HL-60/S4 treated with retinoic acid at 250 ng/mL for 4 days and 3 days (cell line): ENCODE data around the gene PALM3.

Experiments
- in situ Hi-C: fragments of 300-500 bp; cut with MboI; formaldehyde crosslinking; loops from 2 replicates; pipeline ENCODE4 v1.7.0; 2022; ENCODE audit warnings: low sequenced_read_pairs

The PALM3 gene

GRCh38 chr19:14061751-14062557 lies at the start of gene PALM3:
Gene PALM3 (minus strand): TSS chr19:14062076. CDS start chr19:14061980, 96 bp downstream.
- in situ Hi-C loops: loop anchor here (25.0 kb wide), 2 partner anchors 175 to 450 kb away; partner anchors contain the start of gene NANOS3

DNA sequence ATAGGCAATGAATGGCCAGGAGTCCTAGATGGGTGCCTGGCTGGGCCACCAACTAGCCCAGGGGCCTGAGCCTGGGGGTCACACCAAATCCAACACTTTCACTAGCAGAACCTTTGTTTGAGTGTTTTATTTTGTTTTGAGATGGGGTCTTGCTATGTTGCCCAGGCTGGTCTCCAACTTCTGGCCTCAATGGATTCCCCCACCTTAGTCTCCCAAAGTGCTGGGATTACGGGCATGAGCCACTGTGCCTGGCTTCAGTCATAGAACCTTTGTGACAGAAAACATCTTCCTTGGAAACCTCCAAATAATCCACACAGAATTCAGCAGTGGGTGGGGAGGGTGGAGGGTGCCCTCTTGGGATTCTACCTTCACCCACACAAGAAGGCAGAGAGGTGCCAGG lies 49.6 kb upstream of the PALM3 start:
- in situ Hi-C loops: no loop called here

GRCh38 chr19:14110650-14111049 lies 48.8 kb upstream of the PALM3 start:
- in situ Hi-C loops: no loop called here

DNA sequence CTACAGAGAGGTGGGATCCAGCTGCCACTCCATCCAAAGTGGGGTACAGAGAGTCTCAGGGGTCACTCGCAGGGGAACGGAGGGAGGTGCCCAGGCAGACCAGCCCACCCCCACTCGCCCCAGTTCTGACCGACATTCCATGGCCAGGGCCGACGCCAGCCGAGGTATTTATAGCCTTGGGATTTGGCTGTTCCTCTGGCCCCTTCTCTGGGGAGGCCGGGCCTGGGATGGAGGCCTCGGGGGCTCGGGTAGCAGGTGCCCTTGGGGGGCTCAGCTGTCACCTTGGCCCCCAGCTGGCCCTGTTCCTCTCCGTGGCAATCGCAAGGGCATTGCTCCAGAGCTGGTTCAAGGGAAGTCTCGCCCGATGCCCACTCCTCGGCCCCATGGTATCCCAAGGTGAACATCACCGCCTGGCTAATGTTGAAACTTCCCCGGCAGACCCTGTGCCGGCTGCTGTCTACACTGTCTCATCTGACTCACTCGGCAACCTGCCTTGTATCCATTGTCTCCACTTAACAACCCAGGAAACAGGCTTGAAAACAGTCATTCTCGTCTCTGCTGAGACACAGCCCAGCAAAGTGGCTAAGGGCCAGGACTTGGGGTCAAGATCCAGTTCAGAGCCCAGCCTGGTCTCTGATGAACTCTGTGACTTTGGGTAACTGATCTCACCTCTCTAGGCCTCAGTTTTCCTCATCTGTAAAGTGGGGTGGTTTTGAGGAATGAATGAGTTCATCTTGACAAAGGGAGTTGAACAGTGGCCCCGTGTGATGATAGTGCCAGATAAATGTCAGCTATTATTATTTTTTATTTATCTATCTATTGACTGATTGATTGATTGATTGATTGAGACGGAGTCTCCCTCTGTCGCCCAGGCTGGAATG lies 45.9 kb upstream of the PALM3 start:
- in situ Hi-C loops: no loop called here

- in situ Hi-C loops: no loop called here
Observed at GRCh38 chr19:14106840-14107239, 45.0 kb upstream of the PALM3 start.

DNA sequence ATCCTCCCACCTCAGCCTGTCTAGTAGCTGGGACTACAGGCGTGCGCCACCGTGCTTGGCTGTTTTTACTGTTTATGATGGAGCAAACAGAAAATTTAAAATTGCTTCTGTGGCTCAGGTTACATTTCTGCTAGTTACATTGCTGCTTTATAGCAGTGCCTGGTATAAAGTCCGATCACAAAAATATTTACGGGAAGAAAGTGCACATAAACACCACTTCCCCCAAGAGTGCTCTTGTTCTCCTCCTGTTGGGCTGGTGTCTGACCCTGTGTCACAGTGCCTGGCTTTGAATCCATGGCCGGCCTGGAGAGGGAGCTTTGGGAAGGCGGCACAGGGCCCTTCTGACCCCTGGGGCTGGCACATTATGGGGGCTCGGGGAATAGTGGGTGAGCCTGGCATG lies 43.8 kb upstream of the PALM3 start:
- in situ Hi-C loops: no loop called here

- in situ Hi-C loops: no loop called here
Observed at GRCh38 chr19:14103310-14103709, 41.4 kb upstream of the PALM3 start.

DNA sequence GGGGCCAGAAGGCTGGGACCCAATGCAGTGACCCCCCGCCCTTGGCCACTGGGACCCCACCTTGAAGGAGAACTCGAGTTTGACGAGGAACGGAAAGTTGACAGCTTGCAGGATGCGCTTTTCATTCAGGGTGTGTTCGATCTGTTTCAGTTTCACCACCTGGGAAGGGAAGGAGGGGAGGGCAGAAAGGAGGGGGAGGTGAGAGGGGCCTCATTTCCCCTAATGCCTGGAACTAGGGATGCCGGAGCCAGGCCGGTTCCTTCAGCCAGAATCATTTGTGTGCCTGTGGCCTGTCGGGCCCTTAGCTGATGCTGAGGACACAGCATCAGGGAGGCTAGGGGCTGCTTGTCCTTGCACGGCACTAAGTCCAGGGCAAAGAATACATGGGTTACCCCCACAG lies 40.9 kb upstream of the PALM3 start:
- in situ Hi-C loops: no loop called here

DNA sequence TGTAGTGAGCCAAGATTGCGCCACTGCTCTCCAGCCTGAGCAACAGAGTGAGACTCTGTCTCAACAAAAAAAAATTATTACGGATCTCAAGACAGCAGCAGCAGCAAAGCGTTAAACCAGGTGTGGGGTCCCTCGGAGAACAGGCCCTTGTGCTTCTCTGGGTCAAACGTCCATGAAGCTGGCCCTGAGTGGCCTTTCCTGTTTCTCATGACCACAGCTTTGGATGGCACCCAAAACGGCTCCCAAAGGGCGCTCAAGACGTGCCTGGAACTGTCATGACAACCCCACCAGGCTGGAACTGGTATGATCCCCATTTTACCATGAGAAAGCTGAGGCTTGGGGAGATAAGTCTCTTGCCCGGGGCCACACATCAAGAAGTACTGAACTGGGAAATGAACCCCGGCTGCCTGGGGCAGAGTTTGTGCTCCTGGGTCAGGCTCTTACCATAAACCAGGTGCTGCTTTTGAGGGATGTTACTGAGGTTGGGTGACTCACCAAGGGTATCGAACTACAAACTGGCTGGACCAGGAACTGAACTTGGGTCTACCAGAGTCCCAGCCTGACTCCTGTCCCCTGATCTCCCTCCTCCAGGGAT lies 40.3 kb upstream of the PALM3 start:
- in situ Hi-C loops: no loop called here

- in situ Hi-C loops: no loop called here
Observed at GRCh38 chr19:14101003-14101545, 39.2 kb upstream of the PALM3 start.

GRCh38 chr19:14097532-14098151 lies 35.8 kb upstream of the PALM3 start:
- in situ Hi-C loops: no loop called here

GRCh38 chr19:14096272-14096992 lies 34.6 kb upstream of the PALM3 start:
- in situ Hi-C loops: no loop called here

DNA sequence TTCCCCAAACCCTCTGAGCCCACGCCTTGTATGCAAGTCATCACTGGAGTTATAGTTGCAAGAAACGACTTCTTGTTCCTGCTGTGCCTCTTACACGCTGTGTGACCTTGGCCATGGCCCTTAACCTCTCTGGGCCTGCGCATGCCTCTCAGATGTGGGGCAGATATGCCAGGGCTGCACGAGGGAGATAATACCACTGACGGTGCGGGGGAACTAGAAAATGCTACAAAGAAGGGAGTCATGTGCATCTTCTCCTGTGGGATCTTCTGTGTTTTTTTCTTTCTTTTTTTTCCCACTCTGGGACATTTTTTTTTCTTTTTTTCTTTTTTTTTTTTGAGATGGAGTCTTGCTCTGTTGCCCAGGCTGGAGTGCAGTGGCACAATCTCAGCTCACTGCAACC lies 33.0 kb upstream of the PALM3 start:
- in situ Hi-C loops: no loop called here

DNA sequence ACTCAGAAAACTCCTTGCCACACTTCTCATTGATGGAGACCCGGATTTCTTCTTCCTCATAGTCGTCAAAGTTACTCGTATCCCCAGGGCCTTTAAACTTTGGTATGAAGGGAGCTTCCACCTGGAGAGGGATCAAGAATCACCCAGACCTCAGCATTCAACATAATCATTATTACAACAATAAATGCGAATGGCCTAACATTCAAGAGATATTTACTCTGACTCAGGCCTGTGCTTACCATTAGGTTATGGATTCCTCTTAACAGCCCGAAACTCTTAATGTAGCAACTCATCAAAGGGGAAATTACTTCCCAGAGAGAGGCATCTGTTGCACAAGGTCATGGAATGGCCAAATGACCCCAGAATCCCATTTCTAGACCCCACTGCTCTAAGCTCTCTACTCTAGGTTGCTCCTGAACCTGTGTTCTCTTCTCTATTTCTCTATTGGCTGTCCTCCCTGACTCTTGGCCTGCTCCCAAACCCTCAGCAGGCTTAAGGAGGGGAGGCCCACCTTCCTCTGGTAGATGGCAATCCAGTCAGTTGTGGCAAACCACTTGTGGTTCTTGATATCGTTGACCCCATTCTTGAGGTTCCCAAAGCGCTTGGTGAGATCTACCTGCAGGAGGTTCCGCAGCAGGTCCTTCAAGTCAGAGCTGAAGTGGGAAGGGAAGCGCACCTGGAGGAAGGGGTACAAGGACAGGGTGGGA lies 31.4 kb upstream of the PALM3 start:
- in situ Hi-C loops: no loop called here

DNA sequence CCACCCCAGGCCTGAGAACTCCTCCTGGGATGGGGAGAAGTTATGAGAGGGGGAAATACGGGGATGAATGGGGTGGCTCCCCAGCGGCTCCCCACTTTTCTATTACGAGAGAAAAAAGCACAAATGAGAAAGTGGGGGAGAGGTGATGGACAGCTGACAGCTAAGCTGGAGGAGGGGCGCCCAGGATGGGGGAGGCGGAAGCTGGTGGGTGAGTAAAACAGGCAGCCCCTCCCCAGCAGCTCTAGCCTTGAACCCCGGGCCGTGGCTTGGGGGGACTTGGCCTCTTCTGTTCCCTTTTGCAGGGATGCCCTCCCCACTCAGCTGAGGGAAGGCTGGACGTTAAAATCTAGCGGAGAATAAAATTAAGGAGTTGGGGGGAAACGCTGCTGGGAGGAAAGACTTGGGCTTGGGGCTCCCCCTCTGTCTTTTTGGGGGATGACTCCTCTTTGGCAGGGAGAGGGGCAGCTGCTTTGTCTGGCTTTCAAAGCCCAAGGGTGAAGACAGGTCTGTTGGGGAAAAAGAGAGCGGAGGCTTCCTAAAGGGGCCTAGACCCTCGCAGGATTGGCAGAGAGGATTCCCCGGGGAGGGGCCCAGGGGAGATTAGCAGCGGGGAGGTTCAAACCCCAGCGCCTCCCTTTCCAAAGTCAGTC lies 30.1 kb upstream of the PALM3 start:
- in situ Hi-C loops: no loop called here

- in situ Hi-C loops: no loop called here
Observed at GRCh38 chr19:14091081-14091812, 29.4 kb upstream of the PALM3 start.

DNA sequence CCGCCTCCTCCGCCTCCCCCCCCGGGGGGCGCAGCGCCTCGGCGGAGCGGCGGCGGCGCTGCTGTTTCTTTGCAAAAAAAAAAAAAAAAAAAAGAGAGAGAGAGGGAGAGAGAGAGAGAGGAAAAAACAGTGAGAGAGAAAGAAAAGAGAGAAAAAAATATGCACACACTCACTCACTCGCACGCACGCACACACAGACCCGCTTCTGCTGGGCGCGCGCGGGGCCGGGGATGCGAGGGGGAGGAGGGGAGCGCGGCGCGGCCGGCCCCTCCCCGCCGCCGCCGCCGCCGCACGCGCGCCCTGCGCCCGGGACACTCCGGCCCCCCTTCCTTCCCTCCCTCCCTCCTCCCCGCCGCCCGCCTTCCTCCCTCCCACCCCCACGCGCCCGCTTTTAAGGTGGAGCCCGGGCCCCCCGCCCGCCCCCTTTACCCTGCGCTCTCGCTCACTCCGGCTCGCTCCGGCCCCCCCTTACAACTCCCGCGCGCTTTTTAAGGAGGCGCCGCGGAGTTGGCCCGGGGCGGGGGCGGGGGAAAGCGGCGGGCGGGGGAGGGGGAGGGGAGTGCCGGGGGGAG lies 28.7 kb upstream of the PALM3 start, which contains the start of gene SAMD1:
Gene SAMD1, minus strand, starts transcription at position 243 of the 572 bp plus-strand sequence.
- in situ Hi-C loops: no loop called here
